Right lobe of liver (tissue), 4 donors: ENCODE data around the gene LRBA.

Experiments
- POLR2A ChIP-seq: fragments of 450-650 bp; IDR thresholded peaks from one replicate; pipeline ENCODE4 v1.6.1; 2017; ENCODE audit warnings: antibody characterized with exemption, mild to moderate bottlenecking
- TF ChIP-seq, protein P1 (sequence below), 4 donors: fragments of 200-600 bp in 3 of 4; fragments of 450-650 bp in 1 of 4; IDR thresholded peaks; one replicate each; pipeline versions ENCODE4 v1.5.1 to v1.8.0; 2016 to 2022; ENCODE audit warnings: antibody characterized with exemption in 4 of 4, mild to moderate bottlenecking in 2 of 4
- donor health status: DM: no; HTN: no; CAD: no.
- donor health status: DM: no; HTN: no; CAD: no.
- donor health status: DM: no; HTN: yes; CAD: no.

DNA sequence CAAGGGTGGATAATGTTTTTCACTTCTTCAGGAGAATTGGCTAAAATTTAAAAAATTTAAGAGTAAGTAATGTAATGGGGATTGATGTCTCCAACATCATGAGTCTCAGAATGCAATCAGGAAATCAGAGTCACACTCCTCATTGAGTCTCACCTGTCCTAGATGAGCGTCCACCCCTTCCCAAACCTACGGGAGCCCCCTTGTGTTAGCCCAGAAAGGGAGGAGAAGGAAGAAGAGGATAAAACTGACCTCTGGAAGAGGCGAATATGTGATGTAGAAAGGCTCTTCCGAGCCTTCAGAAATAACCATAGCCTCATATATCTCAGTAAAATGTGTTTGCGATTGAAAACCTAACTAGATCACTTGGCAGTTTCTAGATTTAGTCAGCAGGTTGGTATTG, 779.8 kb downstream of the LRBA start:
- no peak for TF ChIP-seq POLR2A
- TF ChIP-seq, protein P1, sequence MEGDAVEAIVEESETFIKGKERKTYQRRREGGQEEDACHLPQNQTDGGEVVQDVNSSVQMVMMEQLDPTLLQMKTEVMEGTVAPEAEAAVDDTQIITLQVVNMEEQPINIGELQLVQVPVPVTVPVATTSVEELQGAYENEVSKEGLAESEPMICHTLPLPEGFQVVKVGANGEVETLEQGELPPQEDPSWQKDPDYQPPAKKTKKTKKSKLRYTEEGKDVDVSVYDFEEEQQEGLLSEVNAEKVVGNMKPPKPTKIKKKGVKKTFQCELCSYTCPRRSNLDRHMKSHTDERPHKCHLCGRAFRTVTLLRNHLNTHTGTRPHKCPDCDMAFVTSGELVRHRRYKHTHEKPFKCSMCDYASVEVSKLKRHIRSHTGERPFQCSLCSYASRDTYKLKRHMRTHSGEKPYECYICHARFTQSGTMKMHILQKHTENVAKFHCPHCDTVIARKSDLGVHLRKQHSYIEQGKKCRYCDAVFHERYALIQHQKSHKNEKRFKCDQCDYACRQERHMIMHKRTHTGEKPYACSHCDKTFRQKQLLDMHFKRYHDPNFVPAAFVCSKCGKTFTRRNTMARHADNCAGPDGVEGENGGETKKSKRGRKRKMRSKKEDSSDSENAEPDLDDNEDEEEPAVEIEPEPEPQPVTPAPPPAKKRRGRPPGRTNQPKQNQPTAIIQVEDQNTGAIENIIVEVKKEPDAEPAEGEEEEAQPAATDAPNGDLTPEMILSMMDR (IDR thresholded peaks at IDR 0.05) = no peak
